ENCODE results near the gene ALDH3B2.
"Not testable (repeated sequence)": the region's sequence is repeated elsewhere in the genome, so short reads cannot be mapped to it uniquely, and the experiment has no call there.

Gene ALDH3B2

DNA sequence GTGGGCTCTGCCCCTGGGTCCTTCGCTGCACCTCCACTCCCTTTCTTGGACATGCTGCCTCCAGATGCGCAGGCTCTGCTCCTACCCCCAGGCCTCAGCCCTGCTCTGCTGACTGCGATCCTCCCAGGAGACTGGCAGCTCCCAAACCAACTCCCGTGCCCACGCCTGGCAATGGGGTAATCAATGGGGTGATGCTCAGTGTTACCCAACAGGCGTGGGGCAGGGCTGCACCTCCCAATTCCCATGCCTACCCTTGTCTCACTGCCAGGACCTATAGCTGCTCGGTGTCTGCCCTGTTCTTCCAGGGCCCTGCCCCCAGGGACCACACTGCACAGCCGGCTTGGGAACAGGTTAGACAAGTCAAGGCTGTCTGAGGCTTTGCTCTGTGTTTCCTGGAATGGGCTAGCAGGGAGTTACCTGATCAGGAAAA, at the start of gene ALDH3B2:
Gene ALDH3B2 (minus strand): TSS at position 182 of the 430 bp plus-strand sequence. CDS start 7,688 bp downstream, outside the sequence.
- Mint-ChIP-seq H3K4me3 (no peak within 1 kb of the TSS), H3K36me3 (ENCODE audit: low read depth) (no peaks in the 10 kb centered on the region), H3K9me3 (peaks cover 3% of the 10 kb centered on the region), H3K4me1 (ENCODE audit: low read depth) (no peaks in the 10 kb centered on the region), H3K27me3 (ENCODE audit: low read depth) (peaks cover 8% of the 10 kb centered on the region), H3K27ac (no peak within 1 kb of the TSS)
- no peak for DNase-seq (ENCODE audit: low spot score)

DNA sequence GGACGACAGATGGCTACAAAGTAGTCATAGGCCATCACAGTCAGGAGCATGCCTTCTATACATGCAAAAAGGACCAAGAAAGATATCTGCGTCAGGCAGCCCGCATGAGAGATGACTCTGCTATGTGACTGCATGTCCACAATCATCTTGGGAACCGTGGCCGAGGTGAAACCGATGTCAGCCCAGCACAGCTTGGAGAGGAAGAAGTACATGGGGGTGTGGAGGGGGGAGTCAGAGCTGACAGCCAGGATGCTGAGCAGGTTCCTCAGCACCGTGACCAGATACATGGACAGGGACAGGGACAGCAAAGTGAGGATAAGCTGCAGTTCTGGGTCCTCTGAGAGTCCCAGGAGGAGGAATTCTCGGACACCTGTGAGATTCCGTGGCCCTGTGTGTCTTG, 48.6 kb upstream of the ALDH3B2 start:
- not testable (repeated sequence) for H3K4me1 Mint-ChIP-seq (ENCODE audit: low read depth); H3K9me3 Mint-ChIP-seq; H3K27me3 Mint-ChIP-seq (ENCODE audit: low read depth); DNase-seq (ENCODE audit: low spot score); H3K36me3 Mint-ChIP-seq (ENCODE audit: low read depth); H3K27ac Mint-ChIP-seq; H3K4me3 Mint-ChIP-seq

GRCh38 chr11:67716226-67716625, 41.8 kb upstream of the ALDH3B2 start:
- H3K27me3 Mint-ChIP-seq (ENCODE audit: low read depth) = peaks cover 11% of the 10 kb centered on the region
- H3K27ac Mint-ChIP-seq; H3K9me3 Mint-ChIP-seq; H3K4me1 Mint-ChIP-seq (ENCODE audit: low read depth); H3K36me3 Mint-ChIP-seq (ENCODE audit: low read depth); DNase-seq (ENCODE audit: low spot score); H3K4me3 Mint-ChIP-seq: not testable (repeated sequence)

DNA sequence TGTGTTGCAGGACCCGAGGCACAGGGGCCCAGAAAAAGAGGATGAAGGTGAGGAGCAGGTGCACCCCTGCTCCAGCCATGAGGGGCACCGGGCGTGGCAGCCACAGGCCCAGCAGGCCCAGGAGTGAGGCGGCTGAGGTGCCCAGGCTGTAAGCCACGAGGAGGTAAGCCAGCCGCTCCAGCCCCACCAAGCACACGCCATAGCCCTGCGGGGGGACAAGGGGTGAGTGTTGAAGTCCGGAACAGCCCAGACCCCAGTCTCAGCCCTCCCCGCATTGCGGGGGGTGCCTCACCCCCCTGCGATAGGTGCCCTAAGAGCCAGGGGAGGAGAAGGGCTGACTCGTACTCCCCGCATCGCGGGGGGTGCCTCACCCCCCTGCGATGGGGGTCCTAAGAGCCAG, 41.4 kb upstream of the ALDH3B2 start:
- H3K4me3 Mint-ChIP-seq; H3K9me3 Mint-ChIP-seq; H3K4me1 Mint-ChIP-seq (ENCODE audit: low read depth); DNase-seq (ENCODE audit: low spot score); H3K27ac Mint-ChIP-seq; H3K36me3 Mint-ChIP-seq (ENCODE audit: low read depth): not testable (repeated sequence)
- peaks cover 13% of the 10 kb centered on the region for H3K27me3 Mint-ChIP-seq (ENCODE audit: low read depth)

DNA sequence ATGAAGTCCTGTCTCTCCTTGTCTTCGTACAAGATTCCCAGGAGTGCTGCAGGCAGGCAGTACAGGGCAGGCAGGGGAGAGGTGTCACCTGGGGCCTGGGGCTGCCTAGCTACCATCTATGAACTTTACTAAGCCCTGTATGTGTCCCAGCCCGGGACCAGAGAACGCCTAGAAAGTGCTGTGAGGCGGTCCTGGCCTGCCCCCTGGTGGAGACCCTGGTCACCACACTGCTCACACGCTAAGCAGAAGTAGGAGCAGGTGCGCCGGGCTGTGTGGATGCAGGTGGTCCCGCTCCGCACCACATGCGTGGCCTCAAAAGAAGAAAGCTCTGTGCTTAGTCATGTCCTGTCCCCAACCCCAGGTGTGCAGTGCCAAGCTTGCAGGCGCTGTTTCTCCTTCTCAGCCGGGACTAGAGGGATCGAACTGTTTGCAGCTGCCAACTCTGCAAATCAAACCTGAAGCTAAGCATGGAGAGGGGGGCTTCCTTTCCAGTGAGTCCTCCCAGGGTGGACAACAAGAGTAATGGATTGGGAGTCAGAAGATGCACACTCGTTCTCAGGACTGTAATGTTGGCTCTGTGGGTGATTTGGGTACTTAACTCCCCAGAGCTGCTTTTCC, 39.6 kb upstream of the ALDH3B2 start:
- not testable (repeated sequence) for H3K4me3 Mint-ChIP-seq; H3K9me3 Mint-ChIP-seq; H3K4me1 Mint-ChIP-seq (ENCODE audit: low read depth); H3K36me3 Mint-ChIP-seq (ENCODE audit: low read depth); H3K27ac Mint-ChIP-seq
- DNase-seq (ENCODE audit: low spot score) = peak; percentile 33
- H3K27me3 Mint-ChIP-seq (ENCODE audit: low read depth) = peaks cover 13% of the 10 kb centered on the region

DNA sequence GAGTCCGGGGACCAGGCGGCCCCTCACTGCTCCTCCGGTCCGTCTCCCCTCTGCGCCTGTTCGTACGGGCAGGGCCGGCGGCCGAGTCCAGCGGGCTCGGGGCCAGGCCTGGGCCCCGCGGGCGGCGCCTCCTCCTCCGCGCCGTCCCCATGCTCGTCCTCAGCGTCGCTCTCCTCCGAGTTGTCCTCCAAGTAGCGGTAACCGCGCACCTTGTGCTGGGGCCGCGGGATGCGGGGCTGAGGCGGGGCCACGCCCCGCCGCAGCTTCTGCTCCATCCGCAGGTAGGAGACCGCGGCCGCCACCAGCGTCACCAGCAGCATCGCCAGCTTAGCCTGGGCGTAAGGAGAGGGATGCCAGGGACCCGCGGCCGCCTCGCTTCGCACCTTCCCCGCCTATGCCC, 37.3 kb upstream of the ALDH3B2 start:
- DNase-seq (ENCODE audit: low spot score); H3K36me3 Mint-ChIP-seq (ENCODE audit: low read depth); H3K9me3 Mint-ChIP-seq; H3K27me3 Mint-ChIP-seq (ENCODE audit: low read depth); H3K4me3 Mint-ChIP-seq; H3K4me1 Mint-ChIP-seq (ENCODE audit: low read depth); H3K27ac Mint-ChIP-seq: not testable (repeated sequence)

GRCh38 chr11:67711212-67711611, 36.8 kb upstream of the ALDH3B2 start:
- not testable (repeated sequence) for H3K36me3 Mint-ChIP-seq (ENCODE audit: low read depth)

GRCh38 chr11:67709806-67710205, 35.4 kb upstream of the ALDH3B2 start:
- not testable (repeated sequence) for H3K4me1 Mint-ChIP-seq (ENCODE audit: low read depth); H3K36me3 Mint-ChIP-seq (ENCODE audit: low read depth); DNase-seq (ENCODE audit: low spot score); H3K9me3 Mint-ChIP-seq; H3K27ac Mint-ChIP-seq; H3K27me3 Mint-ChIP-seq (ENCODE audit: low read depth); H3K4me3 Mint-ChIP-seq

More at GRCh38 chr11:67711212-67711611, 36.8 kb upstream of the ALDH3B2 start:
- not testable (repeated sequence) for H3K27ac Mint-ChIP-seq; H3K27me3 Mint-ChIP-seq (ENCODE audit: low read depth); H3K4me3 Mint-ChIP-seq; H3K9me3 Mint-ChIP-seq; H3K4me1 Mint-ChIP-seq (ENCODE audit: low read depth); DNase-seq (ENCODE audit: low spot score)

DNA sequence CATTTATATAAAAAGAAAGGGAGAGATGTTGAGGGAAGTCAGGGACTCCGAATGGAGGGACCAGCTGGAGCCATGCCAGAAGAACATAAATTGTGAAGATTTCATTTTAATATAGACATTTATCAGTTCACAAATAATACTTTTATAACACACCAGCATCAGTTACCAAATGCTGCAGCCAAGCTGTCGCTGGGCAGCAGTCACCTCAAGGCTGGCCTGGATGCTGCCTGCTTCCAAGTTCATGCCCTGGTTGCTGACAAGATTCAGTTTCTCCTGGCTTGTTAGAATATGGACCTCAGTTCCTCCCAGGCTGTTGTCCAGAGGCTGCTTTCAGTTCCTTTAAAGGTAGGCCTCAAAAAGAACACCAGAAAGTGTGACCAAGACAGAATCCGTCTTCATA, 30.8 kb upstream of the ALDH3B2 start:
- Mint-ChIP-seq H3K9me3 (no peaks in the 10 kb centered on the region), H3K36me3 (ENCODE audit: low read depth) (no peaks in the 10 kb centered on the region), H3K4me3 (no peak overlapping the region), H3K4me1 (ENCODE audit: low read depth) (no peaks in the 10 kb centered on the region), H3K27me3 (ENCODE audit: low read depth) (peaks cover 8% of the 10 kb centered on the region), H3K27ac (no peak overlapping the region)
- DNase-seq (ENCODE audit: low spot score) = no peak

DNA sequence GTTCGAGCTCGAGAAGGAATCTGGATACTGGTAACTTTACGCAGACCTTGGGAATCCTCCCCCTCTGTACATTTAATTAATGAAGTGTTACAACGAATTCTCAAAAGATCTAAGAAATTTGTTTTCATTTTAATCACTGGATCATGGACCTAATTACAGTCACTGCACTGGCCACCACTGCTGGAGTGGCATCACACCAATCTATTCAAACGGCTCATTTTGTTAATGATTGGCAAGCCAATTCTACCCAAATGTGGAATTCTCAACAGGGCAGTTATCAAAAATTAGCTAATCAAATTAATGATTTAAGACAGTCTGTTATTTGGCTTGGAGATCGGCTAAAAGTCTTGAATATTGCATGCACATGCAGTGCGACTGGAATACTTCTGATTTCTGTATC, 30.1 kb upstream of the ALDH3B2 start:
- Mint-ChIP-seq H3K27ac (no peak overlapping the region), H3K27me3 (ENCODE audit: low read depth) (peaks cover 6% of the 10 kb centered on the region), H3K4me3 (no peak overlapping the region), H3K36me3 (ENCODE audit: low read depth) (no peaks in the 10 kb centered on the region), H3K4me1 (ENCODE audit: low read depth) (no peaks in the 10 kb centered on the region), H3K9me3 (no peaks in the 10 kb centered on the region)
- no peak for DNase-seq (ENCODE audit: low spot score)

- H3K4me3 Mint-ChIP-seq; H3K4me1 Mint-ChIP-seq (ENCODE audit: low read depth); H3K27me3 Mint-ChIP-seq (ENCODE audit: low read depth); DNase-seq (ENCODE audit: low spot score); H3K27ac Mint-ChIP-seq; H3K9me3 Mint-ChIP-seq; H3K36me3 Mint-ChIP-seq (ENCODE audit: low read depth): not testable (repeated sequence)
Measured at GRCh38 chr11:67703709-67704108, 29.3 kb upstream of the ALDH3B2 start.

GRCh38 chr11:67700548-67701262, 26.3 kb upstream of the ALDH3B2 start:
- Mint-ChIP-seq H3K9me3 (no peaks in the 10 kb centered on the region), H3K27me3 (ENCODE audit: low read depth) (peaks cover 6% of the 10 kb centered on the region), H3K4me3 (no peak overlapping the region), H3K27ac (no peak overlapping the region), H3K36me3 (ENCODE audit: low read depth) (no peaks in the 10 kb centered on the region), H3K4me1 (ENCODE audit: low read depth) (no peaks in the 10 kb centered on the region)
- DNase-seq (ENCODE audit: low spot score) = no peak

DNA sequence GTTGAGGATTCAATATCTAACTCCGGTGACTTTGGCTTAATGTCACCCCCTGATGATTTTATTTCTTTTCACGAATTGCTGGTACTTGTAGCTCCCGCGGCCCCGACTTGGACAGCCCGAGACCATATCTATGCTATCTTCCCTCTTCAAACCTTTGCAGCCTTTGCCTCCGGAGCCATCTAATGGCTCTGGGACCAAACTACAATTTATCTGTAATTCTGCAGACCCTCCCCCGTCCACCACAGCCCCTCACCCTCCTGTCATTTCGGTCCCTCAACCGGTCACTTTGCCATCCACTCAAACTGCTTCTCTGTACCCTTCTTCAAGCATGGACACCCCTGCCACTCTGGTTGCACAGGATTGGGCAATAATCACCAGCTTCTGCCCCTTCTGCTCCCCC, 25.7 kb upstream of the ALDH3B2 start:
- Mint-ChIP-seq H3K27me3 (ENCODE audit: low read depth) (peaks cover 6% of the 10 kb centered on the region), H3K27ac (no peak overlapping the region), H3K4me3 (no peak overlapping the region), H3K9me3 (no peaks in the 10 kb centered on the region), H3K4me1 (ENCODE audit: low read depth) (no peaks in the 10 kb centered on the region), H3K36me3 (ENCODE audit: low read depth) (no peaks in the 10 kb centered on the region)
- no peak for DNase-seq (ENCODE audit: low spot score)

GRCh38 chr11:67699521-67699920, 25.1 kb upstream of the ALDH3B2 start:
- no peak for DNase-seq (ENCODE audit: low spot score)
- Mint-ChIP-seq H3K27ac (no peak overlapping the region), H3K4me1 (ENCODE audit: low read depth) (no peaks in the 10 kb centered on the region), H3K27me3 (ENCODE audit: low read depth) (peaks cover 6% of the 10 kb centered on the region), H3K4me3 (no peak overlapping the region), H3K9me3 (no peaks in the 10 kb centered on the region), H3K36me3 (ENCODE audit: low read depth) (no peaks in the 10 kb centered on the region)

DNA sequence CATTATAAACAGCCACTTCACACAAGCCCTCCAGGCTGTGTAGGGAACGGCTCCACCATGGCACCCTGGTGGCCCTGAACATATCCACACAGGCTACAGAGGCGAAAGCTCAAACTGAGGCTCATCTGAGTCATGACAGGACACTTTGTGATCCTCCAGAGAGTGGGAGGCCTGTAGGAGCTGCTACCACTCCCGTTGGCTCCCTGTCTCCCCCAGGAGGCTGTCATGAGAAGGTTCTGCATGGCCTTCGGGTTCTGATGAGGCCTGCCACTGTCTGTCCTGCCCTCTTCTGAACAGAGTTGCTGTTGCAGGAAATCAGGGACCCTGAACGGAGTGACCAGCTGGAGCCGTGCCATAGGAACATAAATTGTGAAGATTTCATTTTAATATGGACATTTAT, 23.8 kb upstream of the ALDH3B2 start:
- no peaks in the 10 kb centered on the region for H3K27me3 Mint-ChIP-seq (ENCODE audit: low read depth)

More for the DNA sequence above, 23.8 kb upstream of the ALDH3B2 start:
- no peak overlapping the region for H3K27ac Mint-ChIP-seq
- no peak for DNase-seq (ENCODE audit: low spot score)
- H3K4me3 Mint-ChIP-seq = no peak overlapping the region
- H3K9me3 Mint-ChIP-seq = no peaks in the 10 kb centered on the region
- H3K4me1 Mint-ChIP-seq (ENCODE audit: low read depth) = no peaks in the 10 kb centered on the region
- H3K36me3 Mint-ChIP-seq (ENCODE audit: low read depth) = no peaks in the 10 kb centered on the region

Measured in T-helper 2 cell treated with Interferon-gamma antibody and Interleukin-4, amounts not matched to agents 5 μg/mL and 100 μg/mL, for 36 hours (primary cell).